Loucy (cell line): ENCODE measurements around the gene MAP3K6.

ENCODE experiments used
- EZH2phosphoT487 ChIP-seq: fragments of 200-600 bp; IDR thresholded peaks from 2 replicates; pipeline ENCODE4 v1.6.1; 2018; ENCODE audit warnings: antibody characterized with exemption, mild to moderate bottlenecking, moderate library complexity, borderline replicate concordance
- TF ChIP-seq, protein P1 (sequence below): fragments of 200-600 bp; sonication (generic); conservative IDR thresholded peaks from 2 replicates; pipeline ENCODE4 v1.5.1; 2014; ENCODE audit warnings: mild to moderate bottlenecking, antibody characterized with exemption, low read length

DNA sequence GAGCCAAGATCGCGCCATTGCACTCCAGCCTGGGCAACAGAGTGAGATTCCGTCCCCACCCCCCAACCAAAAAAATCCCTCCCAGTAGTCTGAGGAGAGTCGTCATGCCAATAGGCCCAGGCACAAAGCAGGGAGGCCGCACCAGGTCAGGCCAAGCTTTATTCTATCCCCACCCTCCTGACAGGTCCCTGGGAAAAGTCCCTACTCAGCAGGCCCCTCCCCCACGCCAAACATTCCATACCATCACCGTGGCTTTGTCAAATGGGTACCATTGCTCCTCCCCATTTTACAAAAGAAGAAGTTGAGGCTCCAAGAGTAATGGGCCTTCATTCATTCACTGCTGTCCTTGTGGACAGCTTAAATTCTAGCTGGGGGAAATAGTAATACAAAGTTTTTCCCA is 31.0 kb upstream of the MAP3K6 start:
- TF ChIP-seq, protein P1, sequence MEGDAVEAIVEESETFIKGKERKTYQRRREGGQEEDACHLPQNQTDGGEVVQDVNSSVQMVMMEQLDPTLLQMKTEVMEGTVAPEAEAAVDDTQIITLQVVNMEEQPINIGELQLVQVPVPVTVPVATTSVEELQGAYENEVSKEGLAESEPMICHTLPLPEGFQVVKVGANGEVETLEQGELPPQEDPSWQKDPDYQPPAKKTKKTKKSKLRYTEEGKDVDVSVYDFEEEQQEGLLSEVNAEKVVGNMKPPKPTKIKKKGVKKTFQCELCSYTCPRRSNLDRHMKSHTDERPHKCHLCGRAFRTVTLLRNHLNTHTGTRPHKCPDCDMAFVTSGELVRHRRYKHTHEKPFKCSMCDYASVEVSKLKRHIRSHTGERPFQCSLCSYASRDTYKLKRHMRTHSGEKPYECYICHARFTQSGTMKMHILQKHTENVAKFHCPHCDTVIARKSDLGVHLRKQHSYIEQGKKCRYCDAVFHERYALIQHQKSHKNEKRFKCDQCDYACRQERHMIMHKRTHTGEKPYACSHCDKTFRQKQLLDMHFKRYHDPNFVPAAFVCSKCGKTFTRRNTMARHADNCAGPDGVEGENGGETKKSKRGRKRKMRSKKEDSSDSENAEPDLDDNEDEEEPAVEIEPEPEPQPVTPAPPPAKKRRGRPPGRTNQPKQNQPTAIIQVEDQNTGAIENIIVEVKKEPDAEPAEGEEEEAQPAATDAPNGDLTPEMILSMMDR = no peak
- TF ChIP-seq EZH2phosphoT487 = no peak
